Measurements from ENCODE around the gene FOXP1. TPM values are rescaled to one million over a fixed set of nuclear protein-coding genes. Genes with fewer than 3 reads are reported as not detected.
A peak's percentile ranks its signal among the peaks of the same experiment; 100 is the strongest.
"Not testable (repeated sequence)": the region's sequence is repeated elsewhere in the genome, so short reads cannot be mapped to it uniquely, and the experiment has no call there.

The FOXP1 gene
- polyA plus RNA-seq, 4 donors, result 4.9 to 66.5 (median 15.3) TPM

DNA sequence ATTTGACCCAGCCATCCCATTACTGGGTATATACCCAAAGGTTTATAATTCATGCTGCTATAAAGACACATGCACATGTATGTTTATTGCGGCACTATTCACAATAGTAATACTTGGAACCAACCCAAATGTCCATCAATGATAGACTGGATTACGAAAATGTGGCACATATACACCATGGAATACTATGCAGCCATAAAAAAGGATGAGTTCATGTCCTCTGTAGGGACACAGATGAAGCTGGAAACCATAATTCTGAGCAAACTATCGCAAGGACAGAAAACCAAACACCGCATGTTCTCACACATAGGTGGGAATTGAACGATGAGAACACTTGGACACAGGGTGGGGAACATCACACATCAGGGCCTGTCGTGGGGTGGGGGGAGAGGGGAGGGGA lies 568.9 kb downstream of the FOXP1 start:
- not testable (repeated sequence) for H3K27ac ChIP-seq (ENCODE audit: low read depth in 1 of 3, low read length in 2 of 3); H3K36me3 ChIP-seq (ENCODE audit: control insufficient read depth in 3 of 3, insufficient read depth in 2 of 3, low read depth in 1 of 3, low read length in 3 of 3); H3K4me3 ChIP-seq (ENCODE audit: low read depth in 1 of 3, low read length in 3 of 3); H3K4me1 ChIP-seq (ENCODE audit: control insufficient read depth in 3 of 3, insufficient read depth in 2 of 3, low read depth in 1 of 3, low read length in 2 of 3); DNase-seq; H3K9me3 ChIP-seq (ENCODE audit: control insufficient read depth in 2 of 2, insufficient read depth in 1 of 2, low read depth in 1 of 2, low read length in 1 of 2); H3K27me3 ChIP-seq (ENCODE audit: control insufficient read depth in 3 of 3, insufficient read depth in 3 of 3, low read length in 3 of 3); FAIRE-seq
- WGBS, 3 donors, result 97 to 100% (median 99%) methylated on average over 6 of the region's 6 CpGs

- Histone ChIP-seq H3K36me3 (ENCODE audit: control insufficient read depth in 3 of 3, insufficient read depth in 2 of 3, low read depth in 1 of 3, low read length in 3 of 3) (peaks cover 0 to 4% (median 3%) of the 10 kb centered on the region in 3 donors), H3K4me1 (ENCODE audit: control insufficient read depth in 3 of 3, insufficient read depth in 2 of 3, low read depth in 1 of 3, low read length in 2 of 3) (peaks cover 0 to 10% (median 0%) of the 10 kb centered on the region in 3 donors), H3K4me3 (ENCODE audit: low read depth in 1 of 3, low read length in 3 of 3) (no peak overlapping the region), H3K27me3 (ENCODE audit: control insufficient read depth in 3 of 3, insufficient read depth in 3 of 3, low read length in 3 of 3) (no peaks in the 10 kb centered on the region), H3K27ac (ENCODE audit: low read depth in 1 of 3, low read length in 2 of 3) (no peak overlapping the region), H3K9me3 (ENCODE audit: control insufficient read depth in 2 of 2, insufficient read depth in 1 of 2, low read depth in 1 of 2, low read length in 1 of 2) (no peaks in the 10 kb centered on the region)
- DNase-seq (no peak), FAIRE-seq (no peak)
- WGBS, 3 donors, result 97 to 100% (median 100%) methylated on average over 1 of the region's 1 CpG
These were observed 570.6 kb downstream of the FOXP1 start for GRCh38 chr3:71012971-71013370.

- FAIRE-seq, result no peak
- Histone ChIP-seq H3K36me3 (ENCODE audit: control insufficient read depth in 3 of 3, insufficient read depth in 2 of 3, low read depth in 1 of 3, low read length in 3 of 3) (peaks cover 0 to 4% (median 3%) of the 10 kb centered on the region in 3 donors), H3K27ac (ENCODE audit: low read depth in 1 of 3, low read length in 2 of 3) (no peak overlapping the region), H3K27me3 (ENCODE audit: control insufficient read depth in 3 of 3, insufficient read depth in 3 of 3, low read length in 3 of 3) (no peaks in the 10 kb centered on the region), H3K9me3 (ENCODE audit: control insufficient read depth in 2 of 2, insufficient read depth in 1 of 2, low read depth in 1 of 2, low read length in 1 of 2) (no peaks in the 10 kb centered on the region), H3K4me1 (ENCODE audit: control insufficient read depth in 3 of 3, insufficient read depth in 2 of 3, low read depth in 1 of 3, low read length in 2 of 3) (peaks cover 0 to 10% (median 0%) of the 10 kb centered on the region in 3 donors), H3K4me3 (ENCODE audit: low read depth in 1 of 3, low read length in 3 of 3) (no peak overlapping the region)
- peak in 1 of 2 donors; percentile 16 for DNase-seq
- 66 to 71% (median 70%) methylated on average over 6 of the region's 6 CpGs for WGBS, 3 donors
These were observed 571.8 kb downstream of the FOXP1 start for GRCh38 chr3:71011565-71012287.

GRCh38 chr3:71010726-71011455 lies 572.6 kb downstream of the FOXP1 start:
- FAIRE-seq (no peak), DNase-seq (peak in 1 of 2 donors; percentile 29)
- no peak overlapping the region for H3K4me3 ChIP-seq (ENCODE audit: low read depth in 1 of 3, low read length in 3 of 3)
- H3K9me3 ChIP-seq (ENCODE audit: control insufficient read depth in 2 of 2, insufficient read depth in 1 of 2, low read depth in 1 of 2, low read length in 1 of 2), result no peaks in the 10 kb centered on the region
- 61 to 81% (median 68%) methylated on average over 3 of the region's 3 CpGs for WGBS, 3 donors
- peak overlapping the region in 1 of 3 donors; percentile 5 for H3K27ac ChIP-seq (ENCODE audit: low read depth in 1 of 3, low read length in 2 of 3)
- peaks cover 0 to 4% (median 3%) of the 10 kb centered on the region in 3 donors for H3K36me3 ChIP-seq (ENCODE audit: control insufficient read depth in 3 of 3, insufficient read depth in 2 of 3, low read depth in 1 of 3, low read length in 3 of 3)
- no peaks in the 10 kb centered on the region for H3K27me3 ChIP-seq (ENCODE audit: control insufficient read depth in 3 of 3, insufficient read depth in 3 of 3, low read length in 3 of 3)
- H3K4me1 ChIP-seq (ENCODE audit: control insufficient read depth in 3 of 3, insufficient read depth in 2 of 3, low read depth in 1 of 3, low read length in 2 of 3), result peaks cover 0 to 10% (median 0%) of the 10 kb centered on the region in 3 donors

GRCh38 chr3:71008350-71008935 lies 575.1 kb downstream of the FOXP1 start:
- Histone ChIP-seq H3K4me3 (ENCODE audit: low read depth in 1 of 3, low read length in 3 of 3) (no peak overlapping the region), H3K27me3 (ENCODE audit: control insufficient read depth in 3 of 3, insufficient read depth in 3 of 3, low read length in 3 of 3) (no peaks in the 10 kb centered on the region), H3K9me3 (ENCODE audit: control insufficient read depth in 2 of 2, insufficient read depth in 1 of 2, low read depth in 1 of 2, low read length in 1 of 2) (no peaks in the 10 kb centered on the region), H3K36me3 (ENCODE audit: control insufficient read depth in 3 of 3, insufficient read depth in 2 of 3, low read depth in 1 of 3, low read length in 3 of 3) (peaks cover 0 to 3% (median 2%) of the 10 kb centered on the region in 3 donors), H3K4me1 (ENCODE audit: control insufficient read depth in 3 of 3, insufficient read depth in 2 of 3, low read depth in 1 of 3, low read length in 2 of 3) (peaks cover 0 to 10% (median 0%) of the 10 kb centered on the region in 3 donors), H3K27ac (ENCODE audit: low read depth in 1 of 3, low read length in 2 of 3) (peak overlapping the region in 1 of 3 donors; percentile 20)
- DNase-seq (peak in 1 of 2 donors; percentile 13), FAIRE-seq (no peak)
- 46 to 66% (median 64%) methylated on average over 7 of the region's 7 CpGs for WGBS, 3 donors

- peaks cover 2 to 3% (median 3%) of the 10 kb centered on the region in 3 donors for H3K36me3 ChIP-seq (ENCODE audit: control insufficient read depth in 3 of 3, insufficient read depth in 2 of 3, low read depth in 1 of 3, low read length in 3 of 3)
- peak; percentile 85 for FAIRE-seq
- no peaks in the 10 kb centered on the region for H3K27me3 ChIP-seq (ENCODE audit: control insufficient read depth in 3 of 3, insufficient read depth in 3 of 3, low read length in 3 of 3)
- H3K27ac ChIP-seq (ENCODE audit: low read depth in 1 of 3, low read length in 2 of 3), result peak overlapping the region in 1 of 3 donors; percentile 2
- no peak overlapping the region for H3K4me3 ChIP-seq (ENCODE audit: low read depth in 1 of 3, low read length in 3 of 3)
- peak; percentile 41 to 59 for DNase-seq
- peaks cover 0 to 10% (median 0%) of the 10 kb centered on the region in 3 donors for H3K4me1 ChIP-seq (ENCODE audit: control insufficient read depth in 3 of 3, insufficient read depth in 2 of 3, low read depth in 1 of 3, low read length in 2 of 3)
- H3K9me3 ChIP-seq (ENCODE audit: control insufficient read depth in 2 of 2, insufficient read depth in 1 of 2, low read depth in 1 of 2, low read length in 1 of 2), result no peaks in the 10 kb centered on the region
- WGBS, 3 donors, result 51 to 56% (median 55%) methylated on average over 9 of the region's 9 CpGs
These were observed 576.4 kb downstream of the FOXP1 start for GRCh38 chr3:71006810-71007785.

GRCh38 chr3:71005702-71006321 lies 577.7 kb downstream of the FOXP1 start:
- WGBS, 3 donors, result 69 to 84% (median 80%) methylated on average over 10 of the region's 10 CpGs
- H3K4me3 ChIP-seq (ENCODE audit: low read depth in 1 of 3, low read length in 3 of 3), result no peak overlapping the region
- FAIRE-seq, result no peak
- H3K9me3 ChIP-seq (ENCODE audit: control insufficient read depth in 2 of 2, insufficient read depth in 1 of 2, low read depth in 1 of 2, low read length in 1 of 2), result no peaks in the 10 kb centered on the region
- no peak overlapping the region for H3K27ac ChIP-seq (ENCODE audit: low read depth in 1 of 3, low read length in 2 of 3)
- no peaks in the 10 kb centered on the region for H3K27me3 ChIP-seq (ENCODE audit: control insufficient read depth in 3 of 3, insufficient read depth in 3 of 3, low read length in 3 of 3)
- no peak for DNase-seq
- H3K36me3 ChIP-seq (ENCODE audit: control insufficient read depth in 3 of 3, insufficient read depth in 2 of 3, low read depth in 1 of 3, low read length in 3 of 3), result peaks cover 3 to 5% (median 5%) of the 10 kb centered on the region in 3 donors
- H3K4me1 ChIP-seq (ENCODE audit: control insufficient read depth in 3 of 3, insufficient read depth in 2 of 3, low read depth in 1 of 3, low read length in 2 of 3), result peaks cover 0 to 5% (median 0%) of the 10 kb centered on the region in 3 donors

Measured in small intestine (tissue), 7 donors.